ENCODE measurements around the gene RNF207. TPM values are rescaled to one million over a fixed set of nuclear protein-coding genes. Genes with fewer than 3 reads are reported as not detected.

The RNF207 gene
- 13.6 and 26.7 TPM in 2 replicates for total RNA-seq

GRCh38 chr1:6205849-6206519, at the start of gene RNF207:
Gene RNF207, plus strand, starts transcription at chr1:6206119. Its CDS starts 417 bp downstream, at chr1:6206536.

GRCh38 chr1:6180268-6180706, 25.6 kb upstream of the RNF207 start, which contains the start of gene CHD5:
Gene CHD5, minus strand, starts transcription at chr1:6180321. Its CDS starts 298 bp downstream, at chr1:6180023.

GRCh38 chr1:6199298-6200187, 6.4 kb upstream of the RNF207 start, which contains the start of gene RPL22:
Gene RPL22, minus strand, starts transcription at chr1:6199595. Its CDS starts 22 bp downstream, at chr1:6199573.

GRCh38 chr1:6243993-6244392, 38.1 kb downstream of the RNF207 start, which contains the start of gene HES3:
Gene HES3, plus strand, starts transcription at chr1:6244179. Its CDS starts 187 bp downstream, at chr1:6244366.

GRCh38 chr1:6260961-6261614, 55.2 kb downstream of the RNF207 start, which contains the start of gene GPR153:
Gene GPR153, minus strand, starts transcription at chr1:6261098. Its CDS starts 6,193 bp downstream, at chr1:6254905.

Other genes starting within 250 kb of the RNF207 start
- 6.0 and 10.2 TPM in 2 replicates for gene NPHP4, start 213.7 kb upstream of the RNF207 start, total RNA-seq
- 1.1 and 2.7 TPM in 2 replicates for gene KCNAB2, start 160.2 kb upstream of the RNF207 start, total RNA-seq
- under 0.01 TPM in 1 of 2 replicates, not detected in the other for gene CHD5, start 25.8 kb upstream of the RNF207 start, total RNA-seq
- 66.9 and 120 TPM in 2 replicates for gene RPL22, start 6.5 kb upstream of the RNF207 start, total RNA-seq
- gene ICMT, start 29.8 kb downstream of the RNF207 start, total RNA-seq = 29.1 and 57.9 TPM in 2 replicates
- not detected in 2 replicates for gene HES3, start 38.1 kb downstream of the RNF207 start, total RNA-seq
- 0.87 and 2.0 TPM in 2 replicates for gene GPR153, start 55.0 kb downstream of the RNF207 start, total RNA-seq
- gene ACOT7, start 187.6 kb downstream of the RNF207 start, total RNA-seq = 10.6 and 42.9 TPM in 2 replicates
- 4.3 and 9.0 TPM in 2 replicates for gene HES2, start 213.8 kb downstream of the RNF207 start, total RNA-seq
- under 0.01 TPM in 1 of 2 replicates, not detected in the other for gene ESPN, start 218.7 kb downstream of the RNF207 start, total RNA-seq

Measured in placental epithelial cell (primary cell).